HFFc6 (cell line): ENCODE results near the gene CNGA1. TPM values are rescaled to one million over a fixed set of nuclear protein-coding genes. Genes with fewer than 3 reads are reported as not detected.

Experiments used
- DNase-seq: peaks from one replicate; pipeline ENCODE4 v3.0.0-alpha.2; 2018
- H3K27ac Mint-ChIP-seq: 2 replicates; pipeline ENCODE4 v1.8.0; 2020; ENCODE audit warnings: mild to moderate bottlenecking, mixed read lengths
- H3K27me3 Mint-ChIP-seq: 2 replicates; pipeline ENCODE4 v1.8.0; 2021; ENCODE audit warnings: mild to moderate bottlenecking, moderate library complexity, mixed read lengths; ENCODE audit not compliant: insufficient read depth
- H3K36me3 Mint-ChIP-seq: 2 replicates; pipeline ENCODE4 v1.8.0; 2021; ENCODE audit warnings: low read depth, mixed read lengths
- H3K4me1 Mint-ChIP-seq: 2 replicates; pipeline ENCODE4 v1.8.0; 2020; ENCODE audit warnings: low read depth, mixed read lengths
- H3K4me3 Mint-ChIP-seq: 2 replicates; pipeline ENCODE4 v1.8.0; 2020; ENCODE audit warnings: mild to moderate bottlenecking, moderate library complexity, mixed read lengths
- H3K9me3 Mint-ChIP-seq: 2 replicates; pipeline ENCODE4 v1.8.0; 2020; ENCODE audit warnings: mild to moderate bottlenecking, mixed read lengths
- total RNA-seq, 6 experiments: library from RNA; stranded (reverse); fragmentation: NEBNext Ultra II Directional; extraction: Animal tissue kit (Norgen Biotek cat#: 25700); gene quantifications; 2 replicates in 1 of 6; 3 replicates in 5 of 6; pipeline ENCODE4 v1.2.3, GENCODE V29; 2021
- TF ChIP-seq, protein P1 (sequence below): fragments of 200-600 bp; sonication (generic); IDR thresholded peaks from 2 replicates; pipeline ENCODE4 v1.5.0; 2021; ENCODE audit warnings: antibody characterized with exemption, mild to moderate bottlenecking

The CNGA1 gene
- total RNA-seq, 6 experiments from 2014 or later = not detected

DNA sequence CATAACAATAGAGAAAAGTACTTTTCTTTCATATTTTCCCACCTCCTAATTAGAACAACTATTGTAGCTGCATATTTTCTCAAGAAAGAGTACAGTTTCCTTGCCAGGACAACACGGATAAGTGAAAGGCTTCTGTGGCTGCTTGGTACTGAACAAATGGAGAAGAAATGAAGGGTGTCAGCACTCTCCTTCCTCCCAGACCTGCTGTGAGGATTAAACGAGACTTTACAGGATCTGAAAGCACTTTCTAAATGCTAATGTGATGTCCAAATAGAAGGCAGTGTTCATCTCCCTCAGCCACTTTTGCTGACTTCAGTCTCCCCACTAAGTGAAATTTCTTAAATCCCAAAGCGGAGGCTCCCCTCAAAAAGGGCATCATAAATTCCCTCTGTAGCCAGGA, 14.0 kb upstream of the CNGA1 start:
- DNase-seq = no peak
- H3K9me3 Mint-ChIP-seq = no peaks in the 10 kb centered on the region
- no peaks in the 10 kb centered on the region for H3K36me3 Mint-ChIP-seq
- peaks cover 5% of the 10 kb centered on the region for H3K27me3 Mint-ChIP-seq
- H3K27ac Mint-ChIP-seq = no peak overlapping the region
- no peak overlapping the region for H3K4me3 Mint-ChIP-seq
- TF ChIP-seq, protein P1, sequence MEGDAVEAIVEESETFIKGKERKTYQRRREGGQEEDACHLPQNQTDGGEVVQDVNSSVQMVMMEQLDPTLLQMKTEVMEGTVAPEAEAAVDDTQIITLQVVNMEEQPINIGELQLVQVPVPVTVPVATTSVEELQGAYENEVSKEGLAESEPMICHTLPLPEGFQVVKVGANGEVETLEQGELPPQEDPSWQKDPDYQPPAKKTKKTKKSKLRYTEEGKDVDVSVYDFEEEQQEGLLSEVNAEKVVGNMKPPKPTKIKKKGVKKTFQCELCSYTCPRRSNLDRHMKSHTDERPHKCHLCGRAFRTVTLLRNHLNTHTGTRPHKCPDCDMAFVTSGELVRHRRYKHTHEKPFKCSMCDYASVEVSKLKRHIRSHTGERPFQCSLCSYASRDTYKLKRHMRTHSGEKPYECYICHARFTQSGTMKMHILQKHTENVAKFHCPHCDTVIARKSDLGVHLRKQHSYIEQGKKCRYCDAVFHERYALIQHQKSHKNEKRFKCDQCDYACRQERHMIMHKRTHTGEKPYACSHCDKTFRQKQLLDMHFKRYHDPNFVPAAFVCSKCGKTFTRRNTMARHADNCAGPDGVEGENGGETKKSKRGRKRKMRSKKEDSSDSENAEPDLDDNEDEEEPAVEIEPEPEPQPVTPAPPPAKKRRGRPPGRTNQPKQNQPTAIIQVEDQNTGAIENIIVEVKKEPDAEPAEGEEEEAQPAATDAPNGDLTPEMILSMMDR = no peak
- peaks cover 16% of the 10 kb centered on the region for H3K4me1 Mint-ChIP-seq

- DNase-seq = no peak
- H3K4me1 Mint-ChIP-seq = peaks cover 26% of the 10 kb centered on the region
Observed at GRCh38 chr4:48028696-48029095, 12.2 kb upstream of the CNGA1 start.

GRCh38 chr4:48027653-48028052, 11.2 kb upstream of the CNGA1 start:
- H3K4me1 Mint-ChIP-seq = peaks cover 26% of the 10 kb centered on the region
- H3K27ac Mint-ChIP-seq = no peak overlapping the region

More at GRCh38 chr4:48028696-48029095, 12.2 kb upstream of the CNGA1 start:
- TF ChIP-seq, protein P1 = no peak
- H3K27ac Mint-ChIP-seq = no peak overlapping the region; the same call in 1 of the 2 replicates
- H3K9me3 Mint-ChIP-seq = no peaks in the 10 kb centered on the region
- H3K36me3 Mint-ChIP-seq = no peaks in the 10 kb centered on the region
- no peak overlapping the region for H3K4me3 Mint-ChIP-seq
- peaks cover 9% of the 10 kb centered on the region for H3K27me3 Mint-ChIP-seq

DNA sequence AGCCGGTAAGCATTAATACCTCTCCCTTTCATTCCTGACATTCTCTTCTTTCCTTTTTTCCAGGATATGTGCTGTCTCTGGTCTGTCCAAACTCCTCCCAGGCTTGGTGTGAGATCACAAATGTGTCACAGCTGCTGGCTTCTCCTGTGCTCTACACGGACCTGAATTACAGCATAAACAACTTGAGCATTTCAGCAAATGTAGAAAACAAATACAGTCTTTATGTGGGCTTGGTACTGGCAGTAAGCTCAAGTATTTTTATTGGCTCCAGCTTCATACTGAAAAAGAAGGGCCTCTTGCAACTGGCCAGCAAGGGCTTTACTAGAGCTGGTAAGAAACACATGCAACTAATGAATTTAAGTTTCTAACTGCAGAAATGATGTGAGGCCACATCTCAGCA, 8.5 kb upstream of the CNGA1 start:
- H3K27ac Mint-ChIP-seq = no peak overlapping the region
- H3K9me3 Mint-ChIP-seq = no peaks in the 10 kb centered on the region
- TF ChIP-seq, protein P1 = no peak
- peaks cover 9% of the 10 kb centered on the region for H3K27me3 Mint-ChIP-seq
- peaks cover 21% of the 10 kb centered on the region for H3K4me1 Mint-ChIP-seq
- no peak overlapping the region; the same call in 1 of the 2 replicates for H3K4me3 Mint-ChIP-seq
- peak; percentile 27 for DNase-seq
- H3K36me3 Mint-ChIP-seq = no peaks in the 10 kb centered on the region

More at GRCh38 chr4:48027653-48028052, 11.2 kb upstream of the CNGA1 start:
- no peaks in the 10 kb centered on the region for H3K9me3 Mint-ChIP-seq
- no peaks in the 10 kb centered on the region for H3K36me3 Mint-ChIP-seq
- peaks cover 9% of the 10 kb centered on the region for H3K27me3 Mint-ChIP-seq
- DNase-seq = no peak
- TF ChIP-seq, protein P1 = no peak
- H3K4me3 Mint-ChIP-seq = no peak overlapping the region

DNA sequence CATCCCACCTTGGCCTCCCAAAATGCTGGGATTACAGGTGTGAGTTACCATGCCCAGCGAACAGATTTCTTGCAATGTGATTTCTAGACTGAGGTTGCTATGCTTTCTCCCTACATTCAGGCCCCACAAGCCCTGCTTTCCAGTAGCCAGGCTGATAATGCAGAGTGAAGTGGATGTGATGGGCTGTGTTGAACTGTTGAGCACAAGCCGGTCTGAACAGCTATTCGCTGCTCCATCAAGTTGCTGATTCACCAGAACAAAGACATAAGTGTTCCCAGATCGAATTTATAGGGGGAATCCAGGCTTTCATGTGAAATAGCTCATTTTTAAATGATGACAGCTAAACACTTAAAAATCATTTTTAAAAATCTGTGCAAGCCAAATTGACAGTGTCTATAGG, 8.0 kb upstream of the CNGA1 start:
- H3K27ac Mint-ChIP-seq = no peak overlapping the region
- H3K4me3 Mint-ChIP-seq = no peak overlapping the region
- no peaks in the 10 kb centered on the region for H3K9me3 Mint-ChIP-seq
- no peaks in the 10 kb centered on the region for H3K36me3 Mint-ChIP-seq
- peaks cover 21% of the 10 kb centered on the region for H3K4me1 Mint-ChIP-seq
- H3K27me3 Mint-ChIP-seq = peaks cover 9% of the 10 kb centered on the region
- TF ChIP-seq, protein P1 = no peak
- DNase-seq = no peak
